Stimulated activated CD4-positive, alpha-beta T cell treated with anti-CD3 and anti-CD28 coated beads, TNF-alpha, amount 100 ng/mL, for 24 hours (primary cell): ENCODE measurements around the gene GARNL3.

ENCODE experiments used
- DNase-seq, 3 experiments: peaks; one replicate each; pipeline ENCODE4 v3.0.0-alpha.2; 2020; ENCODE audit warnings: low read depth in 3 of 3

GARNL3 gene

DNA sequence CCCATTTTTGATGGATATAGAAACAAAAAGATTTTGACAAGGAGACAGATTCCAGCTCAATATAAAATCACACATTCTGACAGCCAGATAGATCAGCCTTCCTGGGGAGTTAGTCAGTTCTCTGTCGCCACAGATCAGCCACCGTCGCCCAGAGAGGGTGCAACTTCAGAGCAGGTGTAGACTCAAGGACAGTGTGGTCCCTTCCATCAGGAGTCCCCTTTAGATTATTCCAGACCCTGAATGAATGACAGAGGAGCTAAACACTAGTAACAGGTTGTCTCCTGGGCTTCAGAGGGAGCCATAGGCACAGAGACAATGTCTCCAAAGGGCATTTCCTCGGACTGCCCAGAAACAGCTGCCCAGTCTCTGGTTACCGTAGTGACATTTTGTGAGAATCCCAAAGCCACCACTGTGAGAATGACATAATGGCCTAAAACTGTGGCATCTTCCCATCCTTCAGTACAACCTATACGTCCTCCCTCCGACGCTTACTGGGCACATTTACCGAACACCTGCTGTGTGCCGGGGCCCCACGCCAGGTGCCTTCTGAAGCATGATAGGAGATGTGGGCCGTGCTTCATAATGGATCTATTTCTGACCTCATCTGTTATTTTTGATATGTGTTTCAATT, 85.0 kb downstream of the GARNL3 start:
- DNase-seq = no peak

DNA sequence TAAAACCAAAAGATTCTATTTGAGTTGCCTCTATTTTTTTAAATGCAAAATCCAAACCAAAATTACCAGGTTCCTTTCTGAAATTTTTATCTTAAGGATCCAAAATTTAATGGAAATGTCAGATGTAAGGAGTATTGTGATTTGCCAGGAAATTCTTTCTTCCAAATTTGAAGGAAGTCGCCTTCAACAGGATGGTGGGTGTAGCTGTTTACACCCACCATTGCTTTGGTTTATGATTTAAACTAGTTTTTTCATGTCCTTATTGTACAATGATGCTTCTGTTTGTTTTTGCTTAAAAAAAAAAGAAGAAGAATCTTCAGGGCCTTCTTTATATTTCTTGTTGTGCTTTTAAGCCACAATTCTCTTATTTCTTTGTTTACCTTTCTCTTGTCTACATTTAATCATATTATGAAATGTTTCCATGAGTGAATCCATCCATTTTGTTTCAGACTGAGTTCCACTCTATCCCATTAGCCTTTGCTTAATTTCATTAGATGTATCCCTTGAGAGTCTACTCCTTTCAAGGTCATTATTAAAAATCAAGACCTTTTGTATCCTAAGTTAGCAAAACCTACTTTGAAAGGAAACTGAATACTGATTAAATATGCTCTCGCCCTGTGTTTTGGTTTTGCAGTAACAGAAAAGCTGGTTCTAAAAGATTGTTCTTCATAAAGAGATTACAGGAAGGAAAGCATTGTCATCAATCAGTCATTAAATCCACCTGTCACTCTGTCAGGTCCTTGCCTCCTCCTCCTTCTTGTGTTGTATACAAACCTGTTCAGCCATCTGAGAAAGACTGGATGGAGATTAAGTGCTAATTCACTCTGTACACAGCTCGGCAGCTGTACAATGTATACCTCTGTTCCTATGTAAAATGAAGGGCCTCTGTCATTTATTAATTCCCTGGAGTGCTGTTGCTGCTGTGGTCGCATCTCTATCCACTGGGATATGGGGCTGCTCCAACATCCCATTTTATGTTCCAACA, 86.9 kb downstream of the GARNL3 start:
- no peak for DNase-seq

DNA sequence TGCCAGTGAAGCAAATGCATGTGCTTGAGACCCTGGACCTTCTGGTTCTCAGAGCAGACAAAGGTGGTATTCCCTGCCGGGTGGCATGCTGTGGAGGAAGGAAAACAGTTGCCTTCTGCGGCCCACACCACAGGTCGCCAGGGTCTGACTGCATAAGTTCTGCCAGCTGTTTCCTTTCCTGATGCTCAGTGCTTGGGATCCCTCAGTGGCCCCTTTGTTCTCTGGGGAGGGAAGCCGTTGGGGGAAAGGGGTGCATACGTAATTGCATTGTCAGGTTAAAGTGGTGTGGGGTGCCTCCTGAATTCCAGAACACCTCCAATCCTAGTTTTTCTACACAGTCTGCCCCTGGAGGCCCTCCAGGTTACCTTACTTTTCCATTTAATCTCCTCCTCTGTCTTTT, 89.3 kb downstream of the GARNL3 start:
- DNase-seq = no peak

DNA sequence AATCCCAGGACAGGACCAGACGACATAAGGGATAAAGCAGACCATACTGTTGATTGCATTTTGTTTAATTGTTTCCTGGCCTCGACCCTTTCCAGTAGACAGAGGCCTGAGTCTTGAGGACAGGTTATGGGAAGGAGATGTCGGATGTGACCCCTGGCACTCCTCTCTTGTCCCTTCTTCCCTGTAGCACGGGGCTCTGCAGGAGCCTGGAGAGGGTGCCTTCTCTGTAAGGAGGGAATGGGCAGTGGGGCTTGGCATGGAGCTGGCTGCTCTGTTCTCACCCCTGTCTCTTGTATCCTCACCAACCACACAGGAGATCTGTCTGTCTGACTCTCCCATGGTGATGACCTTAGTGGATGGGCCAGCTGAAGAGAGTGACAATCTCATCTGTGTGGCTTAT, 92.3 kb downstream of the GARNL3 start:
- no peak for DNase-seq

DNA sequence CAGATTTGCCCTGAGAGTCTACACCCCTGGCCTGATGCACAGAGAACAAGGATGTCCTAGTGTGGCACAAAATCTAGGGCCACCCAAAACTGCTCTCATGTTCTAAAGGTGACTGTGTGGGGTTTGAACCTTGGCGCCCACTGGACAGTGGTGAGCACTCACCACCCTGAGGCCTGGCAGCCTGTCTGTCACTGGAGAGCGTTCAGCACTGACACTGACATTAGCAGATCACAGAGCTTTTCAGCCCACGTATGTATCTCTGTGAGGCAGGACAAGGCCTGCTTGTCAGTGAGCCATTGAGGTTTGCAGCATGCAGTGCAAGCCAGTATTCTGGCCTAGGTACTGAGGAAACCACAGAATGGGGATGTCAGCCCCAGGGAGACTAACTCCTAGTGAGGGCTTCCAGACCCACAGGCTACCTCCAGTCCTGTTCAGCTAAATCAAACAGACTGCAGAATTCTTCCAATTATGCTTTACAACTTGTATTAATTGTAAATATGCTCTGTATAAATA, 93.5 kb downstream of the GARNL3 start:
- no peak for DNase-seq

DNA sequence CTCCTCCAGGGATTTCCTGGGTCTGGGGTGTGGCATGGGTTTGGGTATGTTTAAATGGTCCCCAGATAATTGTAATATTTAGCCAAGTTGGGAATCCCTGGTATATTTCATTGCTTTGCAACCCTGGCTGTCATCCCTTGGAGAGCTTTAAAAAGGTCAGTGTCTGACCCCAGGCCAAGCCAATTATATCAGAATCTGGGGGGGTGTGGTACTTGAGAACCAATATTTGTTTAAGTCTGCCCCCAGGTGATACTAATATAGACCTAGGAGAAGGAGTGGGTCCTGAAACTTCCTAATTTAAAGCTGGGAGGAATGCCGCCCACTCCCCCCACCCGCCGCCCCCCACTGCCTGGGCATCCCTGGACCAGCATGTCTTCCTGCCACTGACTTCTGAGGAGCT, 94.2 kb downstream of the GARNL3 start:
- no peak for DNase-seq

DNA sequence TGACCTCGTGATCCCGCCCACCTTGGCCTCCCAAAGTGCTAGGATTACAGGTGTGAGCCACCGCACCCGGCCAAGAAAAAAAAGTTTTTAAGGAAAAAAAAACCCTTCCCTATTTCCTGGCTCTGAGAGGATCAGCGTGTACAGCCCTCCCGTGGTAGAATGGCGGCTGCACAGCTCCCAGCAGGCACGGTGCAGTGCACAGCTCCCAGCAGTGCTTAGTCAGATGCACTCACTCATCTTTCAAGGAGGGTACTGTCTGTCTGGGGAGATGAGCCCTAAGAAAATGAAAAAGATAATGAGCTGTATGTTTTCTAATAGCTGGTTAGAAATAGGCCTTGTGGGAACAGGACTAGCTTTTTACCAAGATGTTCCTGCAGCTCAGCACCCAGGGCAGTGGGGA, 95.7 kb downstream of the GARNL3 start:
- DNase-seq = no peak

DNA sequence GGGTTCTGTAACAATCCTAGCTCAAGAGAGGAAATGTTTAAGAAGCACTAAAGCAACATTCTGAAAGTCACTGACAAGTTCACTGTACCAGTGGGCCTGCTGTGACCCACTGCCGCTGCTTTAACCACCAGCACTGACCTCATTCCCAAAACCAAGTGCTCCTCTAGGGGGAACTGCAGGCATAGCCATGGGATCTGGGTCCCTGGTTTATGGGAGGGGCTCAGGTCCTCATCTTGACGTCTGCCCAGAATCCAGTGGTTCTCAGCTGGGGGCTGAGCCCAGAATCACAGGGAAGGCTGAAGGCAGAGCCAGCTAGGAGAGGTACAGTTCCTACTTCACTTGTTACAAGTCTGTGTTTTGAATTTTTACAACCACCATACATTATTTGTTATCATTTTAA, 96.3 kb downstream of the GARNL3 start:
- DNase-seq = no peak

DNA sequence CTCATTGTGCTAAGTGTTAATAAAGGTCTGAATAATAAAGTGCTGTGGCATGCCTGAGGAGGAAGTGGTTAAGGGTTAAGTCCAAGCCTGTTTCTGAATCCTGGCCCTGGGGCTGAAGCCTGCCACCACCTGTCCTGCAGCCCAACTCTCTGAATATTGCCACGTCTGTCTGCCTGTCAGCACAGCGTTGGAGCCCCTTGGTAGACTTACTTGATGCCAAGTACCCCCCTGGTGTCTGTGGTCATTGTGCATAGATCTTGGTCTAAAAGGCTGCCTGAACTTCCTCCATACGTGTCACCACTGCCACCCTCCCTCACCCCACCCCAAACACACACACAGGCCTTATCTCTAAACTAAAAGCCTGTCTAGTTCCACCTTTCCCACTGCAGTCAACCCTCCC, 97.0 kb downstream of the GARNL3 start:
- no peak for DNase-seq

DNA sequence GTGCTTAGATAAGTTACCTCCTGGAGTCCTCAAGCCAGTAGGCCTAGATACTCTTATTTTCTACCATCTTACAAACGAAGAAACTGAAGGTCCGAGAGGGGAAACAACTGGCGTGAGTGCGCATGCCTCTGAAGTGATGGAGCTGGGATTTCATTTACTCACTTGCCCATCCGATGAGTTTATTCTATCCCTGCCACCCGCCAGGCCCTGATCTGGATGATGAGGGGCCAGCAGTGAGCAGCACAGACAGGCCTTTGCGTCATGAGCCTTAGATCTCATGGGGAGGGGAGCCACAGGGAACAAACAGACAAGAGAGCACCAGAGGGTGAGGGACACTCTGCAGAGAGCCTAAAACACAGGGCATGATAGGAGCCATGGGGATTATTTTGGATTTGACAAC, 98.3 kb downstream of the GARNL3 start:
- no peak for DNase-seq

DNA sequence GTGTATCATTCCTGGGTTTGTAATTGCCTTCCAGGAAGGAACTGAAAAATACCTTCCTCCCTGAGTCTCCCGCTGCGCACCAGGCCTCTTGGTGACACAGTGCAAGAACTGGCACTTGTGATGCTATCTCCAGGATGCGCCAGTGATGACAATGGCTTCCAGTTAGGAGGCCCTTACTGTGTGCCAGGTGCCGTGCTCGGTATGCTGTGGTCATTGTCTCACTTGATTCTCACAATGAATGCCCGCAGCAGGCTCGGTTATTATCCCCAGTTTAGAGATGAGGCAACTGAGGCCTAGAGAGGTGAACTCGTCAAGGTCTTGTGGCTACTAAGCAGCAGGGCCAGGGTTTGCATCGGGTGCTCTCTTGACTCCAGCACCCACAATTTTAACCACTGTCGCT, 100.9 kb downstream of the GARNL3 start:
- DNase-seq = no peak

DNA sequence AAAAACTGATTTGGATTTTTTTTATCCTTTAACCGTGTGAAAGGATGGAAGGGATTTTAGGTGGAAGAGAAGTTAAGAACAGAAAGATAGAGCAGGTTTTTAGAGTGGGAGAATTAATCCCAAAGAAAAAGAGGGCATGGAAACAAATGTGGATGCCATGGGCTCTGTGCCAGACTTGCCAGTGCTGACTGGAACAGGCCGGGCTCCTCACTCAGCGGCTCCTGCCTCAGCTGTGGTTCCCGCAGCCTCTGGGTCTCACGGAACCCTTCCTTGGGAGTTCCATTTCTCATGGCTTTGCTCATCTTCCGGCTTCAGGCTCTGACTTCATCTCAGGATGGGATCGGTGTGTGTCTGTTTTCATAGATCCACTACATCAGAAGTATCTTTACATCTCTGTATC, 102.0 kb downstream of the GARNL3 start:
- DNase-seq = no peak

DNA sequence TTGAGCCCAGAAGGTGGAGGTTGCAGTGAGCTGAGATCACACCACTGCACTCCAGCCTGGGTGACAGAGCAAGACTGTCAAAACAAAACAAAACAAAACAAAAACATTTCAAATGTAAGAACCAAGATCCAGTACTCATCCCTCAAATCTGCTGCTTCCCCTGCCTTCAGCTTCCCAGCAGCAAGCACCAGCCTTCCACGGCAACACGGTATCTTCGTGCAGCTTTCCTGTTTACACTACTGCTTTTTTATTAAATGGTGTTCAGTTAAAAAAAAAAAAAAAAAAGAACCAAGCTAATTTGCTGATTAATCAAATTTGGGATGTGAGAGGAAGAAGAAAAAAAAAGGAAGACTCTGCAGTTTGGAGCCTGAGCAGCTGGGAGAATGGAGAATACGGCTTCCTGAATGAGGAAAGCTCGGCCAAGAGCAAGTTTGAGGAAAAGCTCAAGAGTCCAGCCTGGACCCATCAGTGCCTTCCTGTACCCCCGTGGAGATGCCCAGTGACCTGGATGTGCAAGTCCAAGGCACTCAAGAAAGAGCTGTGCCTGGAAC, 104.4 kb downstream of the GARNL3 start:
- DNase-seq = no peak

DNA sequence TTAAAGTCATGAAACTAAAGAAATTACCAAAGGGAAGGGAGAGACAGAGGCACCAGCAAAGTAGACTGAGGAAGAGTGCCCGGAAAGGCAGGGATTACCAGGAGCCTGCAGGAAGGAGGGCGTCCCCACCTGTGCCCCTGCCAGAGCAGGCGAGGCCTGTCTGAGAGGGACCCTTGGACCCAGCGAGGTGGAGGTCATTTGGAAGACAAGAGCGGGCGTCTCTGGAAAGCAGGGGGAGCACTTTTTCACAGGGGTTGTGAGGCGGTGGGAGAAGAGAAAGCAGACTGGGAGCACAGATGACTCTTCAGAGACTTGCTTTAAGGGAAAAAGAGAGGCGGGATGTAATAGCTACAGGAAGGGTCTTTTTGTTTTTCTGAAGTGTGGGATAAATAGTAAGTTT, 104.9 kb downstream of the GARNL3 start:
- no peak for DNase-seq

DNA sequence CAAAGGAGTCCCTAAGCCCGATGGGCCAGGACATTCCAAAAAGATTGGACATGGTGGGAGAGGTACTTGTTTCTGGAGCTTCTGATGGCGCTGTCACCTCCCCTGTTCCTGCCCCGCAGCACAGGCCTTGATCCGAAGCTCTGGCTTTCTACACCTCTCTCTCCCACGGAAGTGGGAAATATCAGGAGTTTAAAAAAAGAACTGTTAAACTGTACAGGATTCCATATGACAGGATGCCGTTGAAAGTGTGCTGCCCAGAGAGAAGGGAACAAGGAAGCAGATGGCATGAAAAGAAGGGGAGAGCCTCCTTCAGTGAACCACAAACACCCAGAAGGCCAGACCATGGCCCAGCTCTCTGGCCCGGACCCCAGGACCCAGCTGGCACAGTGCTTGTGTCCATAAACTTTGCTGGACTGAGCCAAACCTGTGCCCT, 105.6 kb downstream of the GARNL3 start:
- no peak for DNase-seq

DNA sequence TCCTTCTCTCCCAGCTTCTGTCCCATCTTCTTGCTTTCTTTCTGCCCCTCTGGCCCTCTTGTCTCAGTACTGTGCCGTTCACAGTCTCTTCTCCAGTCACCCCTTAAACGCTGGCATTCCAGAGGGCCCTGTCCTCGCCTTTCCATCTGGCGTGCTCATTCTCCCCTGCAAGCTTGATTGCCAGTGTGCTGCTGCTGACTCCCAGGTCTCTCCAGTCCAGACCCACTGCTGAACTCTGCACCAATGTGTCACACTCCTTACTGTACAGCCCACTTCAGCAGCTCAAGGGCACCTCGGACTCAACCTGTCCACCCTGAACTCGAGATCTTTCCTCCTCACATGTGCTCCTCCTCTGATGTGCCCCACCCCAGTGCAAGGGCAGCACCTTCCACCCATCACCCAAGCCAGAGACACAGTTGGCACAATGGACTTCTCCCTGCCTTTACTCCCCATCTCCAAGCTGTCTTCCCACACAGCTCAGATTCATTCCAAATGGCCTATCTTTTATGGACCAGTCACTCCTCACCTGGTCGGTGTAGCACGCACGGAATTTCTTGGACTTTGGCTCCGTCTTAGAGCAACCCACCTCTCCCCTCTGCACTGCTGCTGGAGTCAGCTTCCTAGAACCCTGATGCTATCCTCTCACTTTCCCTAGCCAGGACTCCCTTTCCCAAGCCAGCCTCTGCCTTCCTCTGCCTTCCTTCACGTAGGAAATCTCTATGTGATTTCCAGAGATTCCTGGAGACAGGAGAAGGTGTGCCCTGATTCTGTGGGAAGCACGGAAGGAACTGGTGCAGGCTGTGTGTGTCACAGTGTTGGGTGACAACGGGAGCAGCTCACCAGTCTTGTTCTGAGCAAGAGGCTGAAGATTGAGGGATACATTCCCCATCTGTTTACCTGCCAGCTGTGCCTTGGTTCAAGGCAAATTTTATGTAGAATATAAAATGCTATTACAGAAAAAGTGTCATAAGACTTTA, 106.4 kb downstream of the GARNL3 start:
- DNase-seq = no peak

DNA sequence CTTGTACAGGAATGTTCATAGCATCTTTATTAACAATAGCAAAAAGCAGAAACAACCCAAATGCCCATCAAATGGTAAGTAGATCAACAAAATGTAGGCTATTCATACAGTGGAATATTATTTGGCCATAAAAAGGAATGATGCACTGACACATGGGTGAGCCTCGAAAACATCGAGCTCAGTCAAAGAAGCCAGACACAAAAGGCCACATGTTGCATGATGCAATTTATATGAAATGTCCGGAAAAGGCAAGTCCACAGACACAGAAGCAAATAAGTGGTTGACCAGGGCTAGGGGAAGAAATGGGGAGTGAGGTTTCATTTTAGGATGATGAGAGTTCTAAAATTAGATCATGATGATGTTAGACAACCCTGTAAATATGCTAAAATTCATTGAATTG, 115.9 kb downstream of the GARNL3 start:
- no peak for DNase-seq

DNA sequence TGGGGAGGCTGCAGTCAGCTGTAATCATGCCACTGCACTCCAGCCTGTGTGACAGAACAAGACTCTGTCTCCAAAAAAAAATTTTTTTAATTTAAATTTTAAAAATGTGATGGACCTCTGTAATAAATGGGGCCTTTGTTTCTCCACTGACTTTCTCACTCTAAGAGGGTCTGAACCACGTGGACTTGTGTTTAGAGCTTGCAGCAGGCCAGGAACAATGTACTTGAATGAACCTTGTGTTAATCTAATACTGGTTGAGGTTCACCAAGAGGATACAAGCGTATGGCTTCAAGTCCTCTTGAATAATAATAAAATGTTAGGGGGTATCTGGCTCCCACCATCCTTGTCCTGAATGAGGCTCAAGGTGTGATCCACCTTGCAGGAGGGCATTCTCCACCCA, 118.0 kb downstream of the GARNL3 start:
- DNase-seq = no peak

DNA sequence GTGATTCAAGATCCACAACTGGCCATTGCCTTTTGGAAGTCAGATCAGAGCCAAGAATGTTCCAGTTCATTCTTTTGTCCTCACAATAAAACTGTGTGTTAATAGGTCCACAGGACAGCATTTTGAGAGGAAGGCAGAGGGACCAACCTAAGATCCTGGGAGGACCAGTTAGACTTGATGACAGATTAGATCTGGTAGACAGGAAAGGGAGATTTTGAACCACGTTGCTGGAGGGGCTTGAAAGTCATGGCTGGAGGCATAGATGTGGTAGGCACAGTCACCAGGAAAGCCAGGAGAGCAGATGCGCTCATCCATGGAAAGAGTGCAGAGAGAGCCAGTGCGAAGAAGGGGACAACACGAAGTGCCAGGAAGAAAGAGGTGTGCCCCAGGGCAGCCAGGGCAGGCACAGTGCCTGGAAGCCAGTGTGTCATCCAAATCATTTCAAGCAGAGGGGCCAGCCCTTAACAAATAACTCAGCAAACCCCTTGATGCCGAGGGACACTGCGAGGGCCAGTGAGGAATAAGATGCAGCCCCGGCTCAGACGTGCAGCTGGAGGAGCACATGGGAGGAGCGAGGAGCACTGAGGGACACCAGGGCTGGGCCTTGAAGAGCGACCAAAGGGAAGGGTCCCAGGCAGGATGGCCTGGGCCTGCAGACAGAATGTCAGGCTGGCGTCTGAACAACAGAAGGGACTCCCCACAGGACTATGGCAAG, 119.6 kb downstream of the GARNL3 start:
- no peak for DNase-seq

DNA sequence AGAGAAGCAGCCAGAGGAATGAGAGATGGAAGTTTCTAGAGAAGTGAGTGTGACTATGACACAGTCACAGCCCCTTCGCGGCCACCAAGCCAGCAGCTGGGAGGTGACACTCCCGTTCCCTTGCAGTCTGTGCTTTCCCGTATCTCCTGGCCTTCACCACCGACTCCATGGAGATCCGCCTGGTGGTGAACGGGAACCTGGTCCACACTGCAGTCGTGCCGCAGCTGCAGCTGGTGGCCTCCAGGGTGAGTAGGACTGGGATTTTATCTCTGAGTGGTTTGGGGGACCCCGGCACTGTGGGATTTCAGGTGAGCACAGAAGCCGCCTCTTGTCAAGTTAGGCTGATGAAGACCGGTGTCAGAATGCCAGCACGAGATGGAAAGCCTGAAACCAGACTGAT, 120.3 kb downstream of the GARNL3 start:
- no peak for DNase-seq

DNA sequence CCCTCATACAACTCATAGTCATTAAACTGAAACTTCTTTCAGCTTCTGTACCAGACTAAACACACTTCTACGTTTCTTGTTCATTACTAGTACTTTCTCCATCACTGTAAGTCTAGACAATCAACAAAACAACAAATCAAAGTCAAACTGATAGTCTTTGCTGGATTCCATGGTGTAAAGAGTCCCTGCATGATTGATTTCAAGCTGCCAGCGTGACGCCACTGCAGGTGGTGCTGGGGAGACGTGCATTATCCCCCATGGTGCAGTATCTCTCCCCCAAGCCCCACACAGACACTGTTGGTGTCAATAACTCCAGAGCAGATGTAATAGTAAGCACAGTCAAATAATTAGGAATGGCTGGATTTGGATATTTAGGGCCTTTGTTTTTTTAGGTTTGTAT, 121.7 kb downstream of the GARNL3 start:
- DNase-seq = no peak
